Measurements from ENCODE around the gene ACAD9.
"Not testable (repeated sequence)": the region's sequence is repeated elsewhere in the genome, so short reads cannot be mapped to it uniquely, and the experiment has no call there.

Gene ACAD9

GRCh38 chr3:128910006-128910405, 30.6 kb downstream of the ACAD9 start:
- H3K27me3 ChIP-seq (replicated peaks; ENCODE audit: control insufficient read depth, insufficient read depth, low read length, poor library complexity, severe bottlenecking) = no peaks in the 10 kb centered on the region
- peaks cover 82% of the 10 kb centered on the region for H3K36me3 ChIP-seq (ENCODE audit: control insufficient read depth, insufficient read depth, low read length)
- no peak overlapping the region for H3K27ac ChIP-seq (ENCODE audit: insufficient read depth, low read length, poor library complexity, severe bottlenecking)
- no peak for DNase-seq
- no peaks in the 10 kb centered on the region for H3K9me3 ChIP-seq (ENCODE audit: control insufficient read depth, low read length)
- no peak overlapping the region for H3K4me3 ChIP-seq (ENCODE audit: insufficient read depth, low read depth, low read length, poor library complexity, severe bottlenecking)
- H3K4me1 ChIP-seq (ENCODE audit: control insufficient read depth, insufficient read depth, low read length, poor library complexity, severe bottlenecking) = no peaks in the 10 kb centered on the region

- H3K4me1 ChIP-seq (ENCODE audit: control insufficient read depth, insufficient read depth, low read length, poor library complexity, severe bottlenecking) = no peaks in the 10 kb centered on the region
- peaks cover 67% of the 10 kb centered on the region for H3K36me3 ChIP-seq (ENCODE audit: control insufficient read depth, insufficient read depth, low read length)
- no peaks in the 10 kb centered on the region for H3K27me3 ChIP-seq (replicated peaks; ENCODE audit: control insufficient read depth, insufficient read depth, low read length, poor library complexity, severe bottlenecking)
- H3K27ac ChIP-seq (ENCODE audit: insufficient read depth, low read length, poor library complexity, severe bottlenecking) = no peak overlapping the region
- no peaks in the 10 kb centered on the region for H3K9me3 ChIP-seq (ENCODE audit: control insufficient read depth, low read length)
- H3K4me3 ChIP-seq (ENCODE audit: insufficient read depth, low read depth, low read length, poor library complexity, severe bottlenecking) = no peak overlapping the region
- no peak for DNase-seq
Measured at GRCh38 chr3:128911911-128912310, 32.5 kb downstream of the ACAD9 start.

GRCh38 chr3:128914966-128915645, 35.7 kb downstream of the ACAD9 start:
- no peaks in the 10 kb centered on the region for H3K9me3 ChIP-seq (ENCODE audit: control insufficient read depth, low read length)
- H3K27me3 ChIP-seq (replicated peaks; ENCODE audit: control insufficient read depth, insufficient read depth, low read length, poor library complexity, severe bottlenecking) = no peaks in the 10 kb centered on the region
- DNase-seq = no peak
- no peak overlapping the region for H3K4me3 ChIP-seq (ENCODE audit: insufficient read depth, low read depth, low read length, poor library complexity, severe bottlenecking)
- H3K4me1 ChIP-seq (ENCODE audit: control insufficient read depth, insufficient read depth, low read length, poor library complexity, severe bottlenecking) = no peaks in the 10 kb centered on the region
- H3K27ac ChIP-seq (ENCODE audit: insufficient read depth, low read length, poor library complexity, severe bottlenecking) = no peak overlapping the region
- peaks cover 36% of the 10 kb centered on the region for H3K36me3 ChIP-seq (ENCODE audit: control insufficient read depth, insufficient read depth, low read length)

GRCh38 chr3:128917291-128917690, 37.9 kb downstream of the ACAD9 start:
- no peak for DNase-seq
- Histone ChIP-seq H3K36me3 (ENCODE audit: control insufficient read depth, insufficient read depth, low read length) (peaks cover 30% of the 10 kb centered on the region), H3K4me1 (ENCODE audit: control insufficient read depth, insufficient read depth, low read length, poor library complexity, severe bottlenecking) (no peaks in the 10 kb centered on the region), H3K4me3 (ENCODE audit: insufficient read depth, low read depth, low read length, poor library complexity, severe bottlenecking) (no peak overlapping the region), H3K27ac (ENCODE audit: insufficient read depth, low read length, poor library complexity, severe bottlenecking) (no peak overlapping the region), H3K9me3 (ENCODE audit: control insufficient read depth, low read length) (no peaks in the 10 kb centered on the region), H3K27me3 (replicated peaks; ENCODE audit: control insufficient read depth, insufficient read depth, low read length, poor library complexity, severe bottlenecking) (no peaks in the 10 kb centered on the region)

GRCh38 chr3:128919988-128920387, 40.6 kb downstream of the ACAD9 start:
- Histone ChIP-seq H3K4me3 (ENCODE audit: insufficient read depth, low read depth, low read length, poor library complexity, severe bottlenecking) (no peak overlapping the region), H3K9me3 (ENCODE audit: control insufficient read depth, low read length) (no peaks in the 10 kb centered on the region), H3K27me3 (replicated peaks; ENCODE audit: control insufficient read depth, insufficient read depth, low read length, poor library complexity, severe bottlenecking) (no peaks in the 10 kb centered on the region), H3K36me3 (ENCODE audit: control insufficient read depth, insufficient read depth, low read length) (peaks cover 4% of the 10 kb centered on the region), H3K4me1 (ENCODE audit: control insufficient read depth, insufficient read depth, low read length, poor library complexity, severe bottlenecking) (peaks cover 13% of the 10 kb centered on the region), H3K27ac (ENCODE audit: insufficient read depth, low read length, poor library complexity, severe bottlenecking) (no peak overlapping the region)
- no peak for DNase-seq

GRCh38 chr3:128922804-128923459, 43.5 kb downstream of the ACAD9 start:
- Histone ChIP-seq H3K9me3 (ENCODE audit: control insufficient read depth, low read length) (no peaks in the 10 kb centered on the region), H3K4me1 (ENCODE audit: control insufficient read depth, insufficient read depth, low read length, poor library complexity, severe bottlenecking) (peaks cover 13% of the 10 kb centered on the region), H3K4me3 (ENCODE audit: insufficient read depth, low read depth, low read length, poor library complexity, severe bottlenecking) (peak overlapping the region; percentile 41), H3K36me3 (ENCODE audit: control insufficient read depth, insufficient read depth, low read length) (no peaks in the 10 kb centered on the region), H3K27ac (ENCODE audit: insufficient read depth, low read length, poor library complexity, severe bottlenecking) (no peak overlapping the region), H3K27me3 (replicated peaks; ENCODE audit: control insufficient read depth, insufficient read depth, low read length, poor library complexity, severe bottlenecking) (no peaks in the 10 kb centered on the region)
- peak in 2 of 3 donors; percentile 16 to 22 for DNase-seq

GRCh38 chr3:128923576-128923975, 44.2 kb downstream of the ACAD9 start:
- Histone ChIP-seq H3K9me3 (ENCODE audit: control insufficient read depth, low read length) (no peaks in the 10 kb centered on the region), H3K27ac (ENCODE audit: insufficient read depth, low read length, poor library complexity, severe bottlenecking) (no peak overlapping the region), H3K27me3 (replicated peaks; ENCODE audit: control insufficient read depth, insufficient read depth, low read length, poor library complexity, severe bottlenecking) (no peaks in the 10 kb centered on the region), H3K4me3 (ENCODE audit: insufficient read depth, low read depth, low read length, poor library complexity, severe bottlenecking) (peak overlapping the region; percentile 41), H3K4me1 (ENCODE audit: control insufficient read depth, insufficient read depth, low read length, poor library complexity, severe bottlenecking) (peaks cover 13% of the 10 kb centered on the region), H3K36me3 (ENCODE audit: control insufficient read depth, insufficient read depth, low read length) (no peaks in the 10 kb centered on the region)
- no peak for DNase-seq

- H3K27me3 ChIP-seq (replicated peaks; ENCODE audit: control insufficient read depth, insufficient read depth, low read length, poor library complexity, severe bottlenecking); H3K4me3 ChIP-seq (ENCODE audit: insufficient read depth, low read depth, low read length, poor library complexity, severe bottlenecking); H3K36me3 ChIP-seq (ENCODE audit: control insufficient read depth, insufficient read depth, low read length); H3K27ac ChIP-seq (ENCODE audit: insufficient read depth, low read length, poor library complexity, severe bottlenecking); DNase-seq; H3K9me3 ChIP-seq (ENCODE audit: control insufficient read depth, low read length): not testable (repeated sequence)
- peaks cover 13% of the 10 kb centered on the region for H3K4me1 ChIP-seq (ENCODE audit: control insufficient read depth, insufficient read depth, low read length, poor library complexity, severe bottlenecking)
Measured at GRCh38 chr3:128923986-128924385, 44.6 kb downstream of the ACAD9 start.

- Histone ChIP-seq H3K4me3 (ENCODE audit: insufficient read depth, low read depth, low read length, poor library complexity, severe bottlenecking) (no peak overlapping the region), H3K9me3 (ENCODE audit: control insufficient read depth, low read length) (no peaks in the 10 kb centered on the region), H3K27me3 (replicated peaks; ENCODE audit: control insufficient read depth, insufficient read depth, low read length, poor library complexity, severe bottlenecking) (no peaks in the 10 kb centered on the region), H3K27ac (ENCODE audit: insufficient read depth, low read length, poor library complexity, severe bottlenecking) (no peak overlapping the region), H3K4me1 (ENCODE audit: control insufficient read depth, insufficient read depth, low read length, poor library complexity, severe bottlenecking) (no peaks in the 10 kb centered on the region), H3K36me3 (ENCODE audit: control insufficient read depth, insufficient read depth, low read length) (no peaks in the 10 kb centered on the region)
- no peak for DNase-seq
Measured at GRCh38 chr3:128929364-128929763, 49.9 kb downstream of the ACAD9 start.

GRCh38 chr3:128931046-128931445, 51.6 kb downstream of the ACAD9 start:
- no peak for DNase-seq
- Histone ChIP-seq H3K27me3 (replicated peaks; ENCODE audit: control insufficient read depth, insufficient read depth, low read length, poor library complexity, severe bottlenecking) (peaks cover 3% of the 10 kb centered on the region), H3K9me3 (ENCODE audit: control insufficient read depth, low read length) (no peaks in the 10 kb centered on the region), H3K4me1 (ENCODE audit: control insufficient read depth, insufficient read depth, low read length, poor library complexity, severe bottlenecking) (no peaks in the 10 kb centered on the region), H3K27ac (ENCODE audit: insufficient read depth, low read length, poor library complexity, severe bottlenecking) (no peak overlapping the region), H3K36me3 (ENCODE audit: control insufficient read depth, insufficient read depth, low read length) (no peaks in the 10 kb centered on the region), H3K4me3 (ENCODE audit: insufficient read depth, low read depth, low read length, poor library complexity, severe bottlenecking) (no peak overlapping the region)

Measured in effector memory CD4-positive, alpha-beta T cell (primary cell).